Pericardium fibroblast (primary cell): Measurements from ENCODE around the gene CARD8. TPM values are rescaled to one million over a fixed set of nuclear protein-coding genes. Genes with fewer than 3 reads are reported as not detected.

Experiments
- total RNA-seq: library from RNA; depleted of rRNA; stranded (reverse); fragments of >200 nt; gene quantifications from 2 replicates; pipeline ENCODE4 v1.2.3, GENCODE V29; 2015

Gene CARD8, protein sequence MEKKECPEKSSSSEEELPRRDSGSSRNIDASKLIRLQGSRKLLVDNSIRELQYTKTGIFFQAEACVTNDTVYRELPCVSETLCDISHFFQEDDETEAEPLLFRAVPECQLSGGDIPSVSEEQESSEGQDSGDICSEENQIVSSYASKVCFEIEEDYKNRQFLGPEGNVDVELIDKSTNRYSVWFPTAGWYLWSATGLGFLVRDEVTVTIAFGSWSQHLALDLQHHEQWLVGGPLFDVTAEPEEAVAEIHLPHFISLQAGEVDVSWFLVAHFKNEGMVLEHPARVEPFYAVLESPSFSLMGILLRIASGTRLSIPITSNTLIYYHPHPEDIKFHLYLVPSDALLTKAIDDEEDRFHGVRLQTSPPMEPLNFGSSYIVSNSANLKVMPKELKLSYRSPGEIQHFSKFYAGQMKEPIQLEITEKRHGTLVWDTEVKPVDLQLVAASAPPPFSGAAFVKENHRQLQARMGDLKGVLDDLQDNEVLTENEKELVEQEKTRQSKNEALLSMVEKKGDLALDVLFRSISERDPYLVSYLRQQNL
- total RNA-seq = 6.4 and 7.8 TPM in 2 replicates

DNA sequence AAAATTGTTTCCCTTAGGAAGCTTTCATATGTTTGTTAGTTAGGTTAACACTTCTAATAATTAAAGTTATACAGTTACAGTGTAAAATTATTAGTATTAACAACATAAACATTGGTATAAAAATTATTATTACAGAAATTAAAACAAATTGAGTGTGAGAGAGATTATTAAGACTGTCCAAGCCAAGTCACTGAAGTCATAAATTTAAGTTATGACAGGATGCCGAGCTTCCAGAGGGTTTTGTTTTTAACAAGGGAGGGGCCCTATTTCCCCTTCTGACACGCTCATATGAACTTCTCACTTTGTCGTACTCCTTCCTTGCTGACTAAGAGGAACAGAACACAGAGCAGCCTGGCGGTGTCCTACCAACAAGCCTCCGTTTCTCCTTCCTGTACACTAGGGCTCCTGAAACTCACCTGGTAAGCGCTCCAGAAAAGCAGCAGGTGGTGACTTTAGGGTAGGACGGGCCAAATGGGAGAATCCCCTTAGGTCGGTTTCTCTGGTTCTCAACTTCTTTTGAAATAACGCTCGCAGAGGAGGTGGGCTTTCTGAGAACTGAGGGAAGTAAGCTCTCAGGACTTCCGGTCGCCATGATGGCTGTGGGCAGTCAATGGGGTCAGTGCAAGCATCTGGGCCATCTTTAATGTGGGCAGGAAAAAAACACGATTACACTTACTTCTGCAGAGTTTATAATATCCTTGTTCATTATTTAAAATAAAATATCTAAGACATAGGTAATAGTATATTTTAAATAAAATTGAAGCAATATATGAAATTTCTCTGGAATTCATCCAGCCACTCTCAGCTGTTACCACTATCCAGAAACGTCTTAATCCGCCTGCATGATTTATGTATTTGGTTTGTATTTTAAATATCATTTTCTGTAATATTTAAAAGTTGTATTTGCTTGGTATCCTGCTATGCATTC lies at the start of gene CARD8:
CARD8 (minus strand) TSS at position 537 of the 928 bp plus-strand sequence. CDS start 14,892 bp downstream, outside the sequence.

DNA sequence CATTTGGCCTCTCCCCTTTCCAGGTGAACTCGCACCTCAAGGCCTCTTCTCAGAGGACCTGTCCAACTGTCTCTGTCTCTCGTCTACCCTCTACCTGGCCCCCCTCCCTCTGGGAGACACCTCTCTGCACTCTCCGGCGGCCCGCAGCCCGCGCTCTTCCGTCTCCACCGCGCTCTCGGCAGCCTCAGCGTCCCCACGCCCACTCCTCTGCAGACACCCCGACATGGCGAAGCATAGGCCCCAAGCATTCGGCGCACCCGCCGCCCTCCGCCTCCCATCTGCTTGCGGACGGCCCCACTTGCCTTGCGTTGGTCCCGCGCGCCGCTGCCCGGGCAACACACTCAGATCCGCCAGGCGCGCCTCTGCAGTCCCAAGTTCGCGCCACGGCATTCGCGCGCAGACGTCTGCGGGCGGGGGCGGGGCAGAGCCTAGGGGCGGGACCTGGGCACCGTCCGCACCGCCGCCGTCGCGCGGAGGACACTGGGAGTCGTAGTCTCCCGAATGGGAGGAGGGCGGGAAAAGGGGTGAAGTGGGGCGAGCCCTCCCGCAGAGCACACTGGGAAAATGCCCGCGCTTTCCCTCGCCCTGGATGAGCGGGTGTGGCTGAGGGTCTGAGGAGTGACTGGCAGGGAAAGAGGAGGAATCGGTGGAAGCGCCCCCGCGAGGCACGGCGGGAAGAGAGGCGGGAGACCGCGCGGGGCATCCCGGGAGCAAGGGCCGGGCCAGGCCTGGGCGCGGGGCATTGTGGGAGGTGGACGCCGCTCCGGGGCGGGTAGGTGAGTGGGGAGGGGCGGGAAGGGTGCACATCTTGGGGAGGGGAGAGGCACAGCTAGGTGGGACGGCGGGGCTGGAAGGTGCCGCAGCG lies 85.5 kb downstream of the CARD8 start, which contains the start of the genes LIG1 and ZSWIM9:
LIG1 (minus strand) TSS at position 406 of the 865 bp plus-strand sequence. CDS start 4,778 bp downstream, outside the sequence.
ZSWIM9 (plus strand) TSS at position 742 of the 865 bp plus-strand sequence. CDS start 1,123 bp downstream, outside the sequence.

Other genes starting within 250 kb of the CARD8 start
- not detected in 2 replicates for gene CABP5, start 211.8 kb downstream of the CARD8 start, total RNA-seq
- 0.51 and 1.3 TPM in 2 replicates for gene PLA2G4C, start 145.1 kb downstream of the CARD8 start, total RNA-seq
- 4.8 and 7.7 TPM in 2 replicates for gene LIG1, start 85.6 kb downstream of the CARD8 start, total RNA-seq
- gene ZSWIM9, start 85.2 kb downstream of the CARD8 start, total RNA-seq = 0.82 and 1.5 TPM in 2 replicates
- gene ZNF114, start 14.2 kb upstream of the CARD8 start, total RNA-seq = 0.12 TPM in 1 of 2 replicates, not detected in the other
- gene EMP3, start 69.6 kb upstream of the CARD8 start, total RNA-seq = 125 and 282 TPM in 2 replicates
- gene TMEM143, start 108.0 kb upstream of the CARD8 start, total RNA-seq = 3.7 and 20.3 TPM in 2 replicates
- not detected in 2 replicates for gene SYNGR4, start 108.5 kb upstream of the CARD8 start, total RNA-seq
- 222 and 228 TPM in 2 replicates for gene KDELR1, start 135.6 kb upstream of the CARD8 start, total RNA-seq
- gene GRIN2D, start 137.8 kb upstream of the CARD8 start, total RNA-seq = 1.4 and 5.0 TPM in 2 replicates
- gene GRWD1, start 190.1 kb upstream of the CARD8 start, total RNA-seq = 17.7 and 23.2 TPM in 2 replicates
- gene KCNJ14, start 199.7 kb upstream of the CARD8 start, total RNA-seq = 0.35 and 1.8 TPM in 2 replicates
- gene CYTH2, start 213.5 kb upstream of the CARD8 start, total RNA-seq = 28.1 and 37.5 TPM in 2 replicates